Epidermal melanocyte (primary cell): Measurements from ENCODE around the gene MYH3.

Experiments used
- DNase-seq: peaks from one replicate; pipeline ENCODE4 v3.0.0; 2011; ENCODE audit warnings: low spot score; ENCODE audit not compliant: insufficient read length

MYH3 gene

GRCh38 chr17:10649602-10650001, 7.5 kb downstream of the MYH3 start:
- DNase-seq: no peak

- no peak for DNase-seq
Observed at GRCh38 chr17:10648956-10649355, 8.2 kb downstream of the MYH3 start.

- no peak for DNase-seq
Observed at GRCh38 chr17:10648381-10648780, 8.7 kb downstream of the MYH3 start.

GRCh38 chr17:10646392-10646990, 10.6 kb downstream of the MYH3 start:
- DNase-seq: peak; percentile 47

- DNase-seq: no peak
Observed at GRCh38 chr17:10640475-10640874, 16.6 kb downstream of the MYH3 start.

GRCh38 chr17:10638151-10638550, 19.0 kb downstream of the MYH3 start:
- no peak for DNase-seq

- no peak for DNase-seq
Observed at GRCh38 chr17:10635290-10635689, 21.8 kb downstream of the MYH3 start.

- DNase-seq: no peak
Observed at GRCh38 chr17:10633738-10634379, 23.2 kb downstream of the MYH3 start.

- DNase-seq: no peak
Observed at GRCh38 chr17:10631701-10632100, 25.4 kb downstream of the MYH3 start.

GRCh38 chr17:10631048-10631700, 25.9 kb downstream of the MYH3 start:
- no peak for DNase-seq

- no peak for DNase-seq
Observed at GRCh38 chr17:10629706-10630105, 27.4 kb downstream of the MYH3 start.

- no peak for DNase-seq
Observed at GRCh38 chr17:10628756-10629155, 28.4 kb downstream of the MYH3 start.

GRCh38 chr17:10626390-10626789, 30.7 kb downstream of the MYH3 start:
- no peak for DNase-seq

GRCh38 chr17:10624969-10625368, 32.1 kb downstream of the MYH3 start:
- DNase-seq: no peak

GRCh38 chr17:10623737-10624338, 33.3 kb downstream of the MYH3 start:
- no peak for DNase-seq

- DNase-seq: no peak
Observed at GRCh38 chr17:10622617-10623485, 34.3 kb downstream of the MYH3 start.

GRCh38 chr17:10621397-10621796, 35.7 kb downstream of the MYH3 start:
- DNase-seq: no peak

- no peak for DNase-seq
Observed at GRCh38 chr17:10620823-10621222, 36.3 kb downstream of the MYH3 start.

GRCh38 chr17:10618202-10618635, 38.9 kb downstream of the MYH3 start:
- peak; percentile 76 for DNase-seq

- DNase-seq: no peak
Observed at GRCh38 chr17:10617120-10617505, 40.0 kb downstream of the MYH3 start.

- peak; percentile 82 for DNase-seq
Observed at GRCh38 chr17:10616502-10617119, 40.5 kb downstream of the MYH3 start.
